HG03558 (cell line): ENCODE measurements around the gene CABP4.
A peak's percentile ranks its signal among the peaks of the same experiment; 100 is the strongest.
"Not testable (repeated sequence)": the region's sequence is repeated elsewhere in the genome, so short reads cannot be mapped to it uniquely, and the experiment has no call there.

Experiments
- ATAC-seq: cut with Tn5 transposase; IDR thresholded peaks from one replicate; pipeline ENCODE4 v1.9.1; 2021; ENCODE audit warnings: moderate number of reproducible peaks; ENCODE audit not compliant: unreplicated experiment; ENCODE audit errors: extremely low read depth

Gene CABP4

GRCh38 chr11:67469508-67469811 lies 14.3 kb downstream of the CABP4 start:
- ATAC-seq, result no peak

GRCh38 chr11:67470337-67471002 lies 15.3 kb downstream of the CABP4 start:
- no peak for ATAC-seq

DNA sequence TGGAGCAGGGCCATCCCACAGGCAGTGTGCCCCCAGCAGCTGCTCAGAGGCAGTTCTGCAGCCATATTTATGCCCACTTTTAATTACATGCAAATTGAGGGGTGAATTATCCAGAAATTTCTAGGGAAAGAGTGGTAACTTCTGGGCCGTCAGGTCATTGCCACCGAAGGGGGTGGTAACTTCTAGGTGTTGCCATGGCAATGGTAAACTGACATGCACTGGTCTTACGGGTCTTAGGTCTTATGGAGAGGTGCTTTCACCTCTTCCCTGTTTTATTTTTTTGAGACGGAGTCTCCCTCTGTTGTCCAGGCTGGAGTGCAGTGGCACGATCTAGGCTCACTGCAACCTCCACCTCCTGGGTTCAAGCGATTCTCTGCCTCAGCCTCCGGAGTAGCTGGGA lies 17.7 kb downstream of the CABP4 start:
- no peak for ATAC-seq

- ATAC-seq, result not testable (repeated sequence)
Measured at GRCh38 chr11:67476692-67477091, 21.5 kb downstream of the CABP4 start.

DNA sequence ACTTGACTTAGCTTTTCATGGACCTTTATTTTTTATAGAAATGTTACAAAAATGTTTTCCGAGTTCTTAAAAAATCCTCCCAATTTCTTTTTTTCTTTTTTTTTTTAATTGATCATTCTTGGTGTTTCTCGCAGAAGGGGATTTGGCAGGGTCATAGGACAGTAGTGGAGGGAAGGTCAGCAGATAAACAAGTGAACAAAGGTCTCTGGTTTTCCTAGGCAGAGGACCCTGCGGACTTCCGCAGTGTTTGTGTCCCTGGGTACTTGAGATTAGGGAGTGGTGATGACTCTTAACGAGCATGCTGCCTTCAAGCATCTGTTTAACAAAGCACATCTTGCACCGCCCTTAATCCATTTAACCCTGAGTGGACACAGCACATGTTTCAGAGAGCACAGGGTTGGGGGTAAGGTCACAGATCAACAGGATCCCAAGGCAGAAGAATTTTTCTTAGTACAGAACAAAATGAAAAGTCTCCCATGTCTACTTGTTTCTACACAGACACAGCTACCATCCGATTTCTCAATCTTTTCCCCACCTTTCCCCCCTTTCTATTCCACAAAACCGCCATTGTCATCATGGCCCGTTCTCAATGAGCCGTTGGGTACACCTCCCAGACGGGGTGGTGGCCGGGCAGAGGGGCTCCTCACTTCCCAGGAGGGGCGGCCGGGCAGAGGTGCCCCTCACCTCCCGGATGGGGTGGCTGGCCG lies 22.3 kb downstream of the CABP4 start:
- ATAC-seq, result not testable (repeated sequence)

GRCh38 chr11:67482275-67482826 lies 27.2 kb downstream of the CABP4 start:
- no peak for ATAC-seq

GRCh38 chr11:67482827-67483798 lies 28.0 kb downstream of the CABP4 start, which contains the start of gene AIP:
Gene AIP (plus strand): TSS chr11:67483026. CDS start chr11:67483159, 133 bp downstream.
- ATAC-seq, result peak; percentile 23

DNA sequence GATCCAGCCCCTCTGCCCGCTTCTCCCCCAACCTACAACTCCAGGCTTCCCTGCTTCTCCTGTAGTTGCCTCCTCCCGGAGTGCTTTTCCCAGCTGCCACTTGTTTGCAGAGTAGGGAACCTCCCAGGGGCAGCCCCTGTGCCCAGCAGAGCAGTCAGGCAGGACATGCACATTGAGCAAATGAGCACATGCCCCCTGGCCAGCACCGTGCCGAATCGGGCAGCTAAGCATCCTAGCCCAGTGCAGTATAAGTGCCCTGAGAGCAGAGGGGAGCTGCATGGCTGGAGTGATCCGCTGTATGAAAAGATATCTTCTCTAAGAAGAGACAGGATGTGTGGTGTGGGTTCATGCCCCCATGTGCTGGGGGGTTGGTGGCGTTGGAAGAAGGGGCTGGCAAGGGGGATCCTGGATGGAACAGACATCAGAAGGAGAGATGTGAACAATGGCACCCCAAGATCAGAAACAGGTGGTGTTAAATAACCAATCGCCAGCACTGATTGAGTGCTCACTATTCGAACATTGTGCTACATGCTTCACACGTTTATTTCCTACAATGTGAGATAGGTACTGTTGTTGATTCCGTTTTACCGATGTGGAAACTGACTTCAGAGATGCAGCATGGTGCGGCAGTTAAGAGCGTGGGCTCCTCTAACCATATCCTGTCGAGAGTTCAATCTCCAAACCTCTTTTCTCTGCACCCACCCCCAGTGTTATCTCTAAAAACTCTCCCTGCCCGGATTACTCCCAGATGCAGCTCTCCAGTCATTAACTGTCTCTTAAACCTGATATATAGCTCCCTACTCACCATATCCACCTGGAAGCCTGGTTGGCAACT lies 28.9 kb downstream of the CABP4 start:
- no peak for ATAC-seq

- no peak for ATAC-seq
Measured at GRCh38 chr11:67484847-67485311, 29.7 kb downstream of the CABP4 start.

DNA sequence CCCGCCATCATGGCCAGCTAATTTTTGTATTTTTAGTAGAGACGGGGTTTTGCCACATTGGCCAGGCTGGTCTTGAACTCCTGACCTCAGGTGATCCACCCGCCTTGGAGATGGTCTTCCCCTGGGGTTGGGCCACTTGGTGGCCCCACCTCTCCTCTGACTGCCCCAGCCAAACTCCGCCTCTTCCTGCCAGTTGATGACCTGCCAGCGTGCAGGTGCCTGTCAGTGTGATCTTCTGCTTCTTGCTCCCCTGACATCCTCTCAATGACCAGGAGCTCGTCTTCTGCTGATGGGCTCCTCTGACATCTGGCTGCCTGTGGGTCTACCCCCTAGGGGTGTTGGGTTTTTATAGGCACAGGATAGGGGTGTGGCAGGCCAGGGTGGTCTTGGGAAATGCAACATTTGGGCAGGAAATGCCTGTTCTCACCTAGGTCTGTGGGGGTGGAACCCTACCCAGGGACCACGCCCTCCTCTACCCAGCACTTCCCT lies 30.8 kb downstream of the CABP4 start:
- not testable (repeated sequence) for ATAC-seq

GRCh38 chr11:67486481-67487195 lies 31.5 kb downstream of the CABP4 start:
- no peak for ATAC-seq

GRCh38 chr11:67489203-67489884 lies 34.2 kb downstream of the CABP4 start:
- ATAC-seq, result no peak

DNA sequence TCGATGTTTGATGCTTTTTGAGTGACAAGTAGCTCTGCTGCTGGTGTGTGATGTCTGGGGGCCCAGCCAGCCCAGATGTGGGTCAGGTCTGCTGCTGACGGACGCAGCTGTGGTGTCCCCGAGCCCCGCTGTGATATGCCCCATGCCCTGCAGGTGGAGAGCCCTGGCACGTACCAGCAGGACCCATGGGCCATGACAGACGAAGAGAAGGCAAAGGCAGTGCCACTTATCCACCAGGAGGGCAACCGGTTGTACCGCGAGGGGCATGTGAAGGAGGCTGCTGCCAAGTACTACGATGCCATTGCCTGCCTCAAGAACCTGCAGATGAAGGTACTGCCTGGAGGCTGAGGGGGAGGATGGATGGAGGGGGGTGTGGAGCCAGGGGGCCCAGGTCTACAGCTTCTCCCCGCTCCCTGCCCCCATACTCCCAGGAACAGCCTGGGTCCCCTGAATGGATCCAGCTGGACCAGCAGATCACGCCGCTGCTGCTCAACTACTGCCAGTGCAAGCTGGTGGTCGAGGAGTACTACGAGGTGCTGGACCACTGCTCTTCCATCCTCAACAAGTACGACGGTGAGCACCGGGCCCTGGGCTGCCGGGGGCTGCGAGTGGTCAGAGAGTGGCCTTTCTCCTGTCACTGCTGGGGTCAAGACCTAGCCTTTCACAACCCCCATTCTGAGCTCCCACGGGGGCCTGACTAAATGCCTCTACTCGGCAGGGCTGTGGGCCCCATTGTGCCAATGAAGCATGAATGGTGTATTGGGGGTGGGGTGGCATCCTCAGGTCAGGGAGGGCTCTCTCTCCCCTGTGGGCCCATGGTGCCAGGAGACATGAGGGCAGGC lies 35.0 kb downstream of the CABP4 start:
- no peak for ATAC-seq

DNA sequence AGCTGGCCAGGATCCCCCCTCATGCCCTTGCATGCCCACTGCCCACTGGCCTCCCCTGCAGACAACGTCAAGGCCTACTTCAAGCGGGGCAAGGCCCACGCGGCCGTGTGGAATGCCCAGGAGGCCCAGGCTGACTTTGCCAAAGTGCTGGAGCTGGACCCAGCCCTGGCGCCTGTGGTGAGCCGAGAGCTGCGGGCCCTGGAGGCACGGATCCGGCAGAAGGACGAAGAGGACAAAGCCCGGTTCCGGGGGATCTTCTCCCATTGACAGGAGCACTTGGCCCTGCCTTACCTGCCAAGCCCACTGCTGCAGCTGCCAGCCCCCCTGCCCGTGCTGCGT lies 35.5 kb downstream of the CABP4 start:
- no peak for ATAC-seq

DNA sequence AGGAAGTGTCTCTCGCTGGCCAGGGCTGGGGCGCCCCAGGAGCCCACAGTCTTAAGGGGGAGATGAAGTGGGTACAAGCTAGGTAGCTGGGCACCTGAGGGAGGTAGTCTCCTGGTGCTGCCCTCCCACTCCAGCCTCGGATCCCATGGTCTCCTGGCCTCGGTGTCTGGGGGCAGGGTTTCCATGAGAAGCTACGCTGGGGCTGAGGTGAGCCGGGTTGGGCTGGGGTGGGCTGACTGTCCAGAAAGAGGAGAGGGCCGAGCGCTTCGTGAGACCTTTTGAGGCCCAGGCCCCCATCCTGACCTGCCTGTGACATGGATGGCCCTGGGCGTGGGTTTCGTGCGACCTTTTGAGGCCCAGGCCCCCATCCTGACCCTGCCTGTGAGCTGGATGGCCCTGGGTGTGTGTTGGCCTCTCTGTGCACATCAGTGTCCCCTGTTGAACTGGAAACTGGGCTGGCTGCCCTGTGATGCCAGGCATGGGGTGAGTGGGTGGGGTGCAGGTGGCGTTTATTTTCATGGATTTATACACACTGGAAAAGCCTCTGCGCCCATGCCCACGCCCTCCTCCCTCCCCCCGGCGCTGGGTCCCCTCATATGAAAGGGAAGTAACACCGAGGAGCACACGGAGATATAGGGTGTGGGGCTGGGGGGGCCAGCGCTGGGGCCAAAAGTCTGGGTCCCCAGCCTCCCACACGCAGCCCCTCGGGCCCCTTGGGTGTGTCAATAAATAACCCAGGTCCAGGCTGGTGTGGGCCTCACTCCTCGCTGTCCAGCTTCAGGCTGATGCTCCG lies 36.3 kb downstream of the CABP4 start:
- no peak for ATAC-seq

DNA sequence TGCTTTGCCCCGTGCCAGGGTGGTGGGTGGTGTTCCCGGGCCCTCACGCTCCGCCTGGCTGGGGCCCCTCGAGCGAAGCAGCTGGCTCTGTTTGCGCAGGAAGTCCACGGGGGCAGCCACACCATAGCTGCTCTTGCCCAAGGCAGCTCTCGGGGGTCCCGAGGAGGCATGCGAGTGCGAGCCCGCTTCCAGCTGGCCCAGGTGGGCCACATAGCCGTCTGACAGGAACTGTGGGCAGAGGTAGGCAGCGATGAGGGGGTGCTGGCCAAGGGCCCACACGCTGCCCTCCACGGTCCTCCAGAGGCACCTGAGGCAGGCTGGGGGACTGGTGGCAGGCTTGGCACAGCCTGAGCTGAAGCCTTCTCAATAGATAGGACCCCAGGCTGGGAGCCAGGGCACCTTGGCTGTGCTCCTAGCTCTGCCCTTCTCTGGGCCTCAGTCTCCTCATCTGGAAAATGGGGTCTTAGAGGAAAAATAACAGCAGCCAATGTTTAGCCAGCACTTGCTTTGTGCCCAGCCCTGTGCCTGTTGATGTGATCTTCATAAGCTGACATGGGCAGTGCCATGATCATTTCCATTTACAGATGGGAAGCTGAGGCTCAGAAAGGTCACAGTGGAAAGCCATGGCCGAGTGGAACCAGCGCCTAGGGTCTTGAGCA lies 37.0 kb downstream of the CABP4 start:
- no peak for ATAC-seq
